Stimulated activated naive CD8-positive, alpha-beta T cell treated with anti-CD3 and anti-CD28 coated beads, Interleukin-15, Interleukin-2, amounts not matched to agents 100 ng/mL and 50 ng/mL, for 24 hours (primary cell): ENCODE measurements around the gene PITPNM1.
"Not testable (repeated sequence)": the region's sequence is repeated elsewhere in the genome, so short reads cannot be mapped to it uniquely, and the experiment has no call there.

Source experiments
- H3K27ac Mint-ChIP-seq: one replicate; pipeline ENCODE4 v1.8.0; 2021; ENCODE audit warnings: mild to moderate bottlenecking, mixed read lengths
- H3K27me3 Mint-ChIP-seq: one replicate; pipeline ENCODE4 v1.8.0; 2021; ENCODE audit warnings: mixed read lengths
- H3K36me3 Mint-ChIP-seq: one replicate; pipeline ENCODE4 v1.8.0; 2021; ENCODE audit warnings: low read depth, mixed read lengths
- H3K4me1 Mint-ChIP-seq: one replicate; pipeline ENCODE4 v1.8.0; 2021; ENCODE audit warnings: low read depth, mixed read lengths
- H3K4me3 Mint-ChIP-seq: one replicate; pipeline ENCODE4 v1.8.0; 2021; ENCODE audit warnings: mild to moderate bottlenecking, mixed read lengths
- H3K9me3 Mint-ChIP-seq: one replicate; pipeline ENCODE4 v1.8.0; 2021; ENCODE audit warnings: mixed read lengths

Gene PITPNM1

DNA sequence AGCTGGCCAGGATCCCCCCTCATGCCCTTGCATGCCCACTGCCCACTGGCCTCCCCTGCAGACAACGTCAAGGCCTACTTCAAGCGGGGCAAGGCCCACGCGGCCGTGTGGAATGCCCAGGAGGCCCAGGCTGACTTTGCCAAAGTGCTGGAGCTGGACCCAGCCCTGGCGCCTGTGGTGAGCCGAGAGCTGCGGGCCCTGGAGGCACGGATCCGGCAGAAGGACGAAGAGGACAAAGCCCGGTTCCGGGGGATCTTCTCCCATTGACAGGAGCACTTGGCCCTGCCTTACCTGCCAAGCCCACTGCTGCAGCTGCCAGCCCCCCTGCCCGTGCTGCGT, 14.5 kb downstream of the PITPNM1 start:
- Mint-ChIP-seq H3K4me1 (peaks cover 39% of the 10 kb centered on the region), H3K27ac (peak overlapping the region; percentile 52), H3K36me3 (peaks cover 31% of the 10 kb centered on the region), H3K9me3 (no peaks in the 10 kb centered on the region), H3K4me3 (no peak overlapping the region), H3K27me3 (no peaks in the 10 kb centered on the region)

DNA sequence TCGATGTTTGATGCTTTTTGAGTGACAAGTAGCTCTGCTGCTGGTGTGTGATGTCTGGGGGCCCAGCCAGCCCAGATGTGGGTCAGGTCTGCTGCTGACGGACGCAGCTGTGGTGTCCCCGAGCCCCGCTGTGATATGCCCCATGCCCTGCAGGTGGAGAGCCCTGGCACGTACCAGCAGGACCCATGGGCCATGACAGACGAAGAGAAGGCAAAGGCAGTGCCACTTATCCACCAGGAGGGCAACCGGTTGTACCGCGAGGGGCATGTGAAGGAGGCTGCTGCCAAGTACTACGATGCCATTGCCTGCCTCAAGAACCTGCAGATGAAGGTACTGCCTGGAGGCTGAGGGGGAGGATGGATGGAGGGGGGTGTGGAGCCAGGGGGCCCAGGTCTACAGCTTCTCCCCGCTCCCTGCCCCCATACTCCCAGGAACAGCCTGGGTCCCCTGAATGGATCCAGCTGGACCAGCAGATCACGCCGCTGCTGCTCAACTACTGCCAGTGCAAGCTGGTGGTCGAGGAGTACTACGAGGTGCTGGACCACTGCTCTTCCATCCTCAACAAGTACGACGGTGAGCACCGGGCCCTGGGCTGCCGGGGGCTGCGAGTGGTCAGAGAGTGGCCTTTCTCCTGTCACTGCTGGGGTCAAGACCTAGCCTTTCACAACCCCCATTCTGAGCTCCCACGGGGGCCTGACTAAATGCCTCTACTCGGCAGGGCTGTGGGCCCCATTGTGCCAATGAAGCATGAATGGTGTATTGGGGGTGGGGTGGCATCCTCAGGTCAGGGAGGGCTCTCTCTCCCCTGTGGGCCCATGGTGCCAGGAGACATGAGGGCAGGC, 15.1 kb downstream of the PITPNM1 start:
- Mint-ChIP-seq H3K36me3 (peaks cover 33% of the 10 kb centered on the region), H3K27ac (peak overlapping the region; percentile 87), H3K4me1 (peaks cover 44% of the 10 kb centered on the region), H3K27me3 (no peaks in the 10 kb centered on the region), H3K4me3 (peak overlapping the region; percentile 41), H3K9me3 (no peaks in the 10 kb centered on the region)

DNA sequence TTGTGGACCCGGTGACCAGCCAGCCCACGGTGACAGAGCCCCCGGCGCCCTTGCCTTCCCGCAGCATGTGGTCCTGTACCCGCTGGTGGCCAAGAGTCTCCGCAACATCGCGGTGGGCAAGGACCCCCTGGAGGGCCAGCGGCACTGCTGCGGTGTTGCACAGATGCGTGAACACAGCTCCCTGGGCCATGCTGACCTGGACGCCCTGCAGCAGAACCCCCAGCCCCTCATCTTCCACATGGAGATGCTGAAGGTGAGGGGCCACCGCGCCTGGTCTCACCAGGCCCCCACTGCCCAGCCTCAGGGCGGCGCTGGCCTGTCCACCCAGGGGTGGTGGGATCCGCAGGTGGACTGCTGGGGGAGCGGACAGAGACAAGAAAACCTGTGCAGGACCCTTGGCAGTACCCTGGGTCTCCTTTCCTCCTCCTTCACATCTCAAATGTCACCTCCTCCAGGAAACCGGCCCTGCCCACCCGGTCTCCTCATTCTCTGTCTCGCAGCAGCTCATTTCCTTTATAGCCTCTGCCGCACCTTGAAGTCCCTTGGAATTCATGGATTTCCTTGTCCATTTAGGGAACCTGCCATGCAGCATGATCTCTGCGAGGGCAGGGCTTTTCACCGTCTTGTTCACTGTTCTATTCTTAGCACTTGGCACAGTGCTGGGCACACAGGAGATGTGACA, 15.8 kb downstream of the PITPNM1 start:
- no peaks in the 10 kb centered on the region for H3K27me3 Mint-ChIP-seq
- H3K4me3 Mint-ChIP-seq: peak overlapping the region; percentile 41
- H3K4me1 Mint-ChIP-seq: peaks cover 51% of the 10 kb centered on the region
- peaks cover 39% of the 10 kb centered on the region for H3K36me3 Mint-ChIP-seq
- no peaks in the 10 kb centered on the region for H3K9me3 Mint-ChIP-seq
- peak overlapping the region; percentile 87 for H3K27ac Mint-ChIP-seq

DNA sequence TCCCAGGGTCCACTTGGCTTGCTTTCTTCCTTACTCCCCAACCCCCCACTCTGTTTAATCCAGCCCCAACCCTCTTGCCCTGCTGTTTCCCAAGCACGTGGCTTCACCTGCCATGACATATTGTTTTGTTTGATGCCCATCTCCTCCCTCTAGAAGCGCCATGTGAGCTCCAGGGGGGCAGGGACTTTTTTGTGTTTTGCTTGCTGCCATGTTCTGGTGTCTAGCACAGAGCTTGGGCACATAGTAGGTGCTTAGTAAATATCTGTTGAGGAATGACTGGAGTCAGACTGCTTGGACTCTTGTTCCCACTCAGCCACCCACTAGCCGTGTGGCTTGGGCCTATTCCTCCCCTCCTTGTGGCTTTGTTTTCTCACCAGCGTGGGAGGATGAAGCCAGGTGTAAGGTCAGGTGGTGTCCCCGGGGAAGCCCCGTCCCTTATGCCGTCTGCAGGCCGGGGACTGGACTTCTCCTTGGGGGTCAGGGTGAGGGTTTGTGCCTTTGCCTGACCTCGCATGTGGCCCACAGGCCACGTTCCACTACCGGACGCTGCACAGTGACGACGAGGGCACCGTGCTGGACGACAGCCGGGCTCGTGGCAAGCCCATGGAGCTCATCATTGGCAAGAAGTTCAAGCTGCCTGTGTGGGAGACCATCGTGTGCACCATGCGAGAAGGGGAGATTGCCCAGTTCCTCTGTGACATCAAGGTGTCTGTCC, 18.5 kb downstream of the PITPNM1 start:
- Mint-ChIP-seq H3K9me3 (no peaks in the 10 kb centered on the region), H3K4me3 (peak overlapping the region; percentile 90), H3K27ac (peak overlapping the region; percentile 92), H3K27me3 (no peaks in the 10 kb centered on the region), H3K4me1 (peaks cover 73% of the 10 kb centered on the region), H3K36me3 (peaks cover 47% of the 10 kb centered on the region)

DNA sequence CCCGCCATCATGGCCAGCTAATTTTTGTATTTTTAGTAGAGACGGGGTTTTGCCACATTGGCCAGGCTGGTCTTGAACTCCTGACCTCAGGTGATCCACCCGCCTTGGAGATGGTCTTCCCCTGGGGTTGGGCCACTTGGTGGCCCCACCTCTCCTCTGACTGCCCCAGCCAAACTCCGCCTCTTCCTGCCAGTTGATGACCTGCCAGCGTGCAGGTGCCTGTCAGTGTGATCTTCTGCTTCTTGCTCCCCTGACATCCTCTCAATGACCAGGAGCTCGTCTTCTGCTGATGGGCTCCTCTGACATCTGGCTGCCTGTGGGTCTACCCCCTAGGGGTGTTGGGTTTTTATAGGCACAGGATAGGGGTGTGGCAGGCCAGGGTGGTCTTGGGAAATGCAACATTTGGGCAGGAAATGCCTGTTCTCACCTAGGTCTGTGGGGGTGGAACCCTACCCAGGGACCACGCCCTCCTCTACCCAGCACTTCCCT, 19.2 kb downstream of the PITPNM1 start:
- Mint-ChIP-seq H3K4me3 (peak overlapping the region; percentile 90), H3K36me3 (peaks cover 45% of the 10 kb centered on the region), H3K27ac (peak overlapping the region; percentile 92), H3K4me1 (peaks cover 73% of the 10 kb centered on the region)
- not testable (repeated sequence) for H3K27me3 Mint-ChIP-seq, H3K9me3 Mint-ChIP-seq

DNA sequence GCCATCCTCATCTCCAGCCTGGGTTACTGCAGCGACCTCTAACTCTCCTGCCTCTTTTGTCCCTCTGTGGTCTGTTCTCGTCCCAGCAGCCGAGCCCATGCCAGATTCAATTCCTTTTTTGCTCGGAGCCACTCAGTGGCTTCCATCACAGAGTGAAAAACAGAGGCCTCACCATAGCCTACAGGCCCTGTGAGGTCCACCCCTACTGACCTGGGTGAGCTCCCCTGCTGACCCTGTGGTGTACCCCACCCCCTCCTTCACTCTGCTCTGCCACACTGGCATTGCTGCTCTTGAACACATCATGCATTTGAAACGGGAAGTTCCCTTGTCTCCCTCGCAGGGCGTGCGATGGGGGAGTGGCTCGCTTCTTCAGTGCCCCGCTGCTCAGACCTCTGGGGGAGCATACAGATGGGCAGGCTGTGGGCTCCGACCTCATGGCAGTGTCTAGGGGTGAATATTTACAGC, 20.3 kb downstream of the PITPNM1 start:
- H3K4me1 Mint-ChIP-seq: peaks cover 72% of the 10 kb centered on the region
- H3K36me3 Mint-ChIP-seq: peaks cover 41% of the 10 kb centered on the region
- peak overlapping the region; percentile 90 for H3K4me3 Mint-ChIP-seq
- peak overlapping the region; percentile 99 for H3K27ac Mint-ChIP-seq
- H3K27me3 Mint-ChIP-seq: no peaks in the 10 kb centered on the region
- no peaks in the 10 kb centered on the region for H3K9me3 Mint-ChIP-seq

DNA sequence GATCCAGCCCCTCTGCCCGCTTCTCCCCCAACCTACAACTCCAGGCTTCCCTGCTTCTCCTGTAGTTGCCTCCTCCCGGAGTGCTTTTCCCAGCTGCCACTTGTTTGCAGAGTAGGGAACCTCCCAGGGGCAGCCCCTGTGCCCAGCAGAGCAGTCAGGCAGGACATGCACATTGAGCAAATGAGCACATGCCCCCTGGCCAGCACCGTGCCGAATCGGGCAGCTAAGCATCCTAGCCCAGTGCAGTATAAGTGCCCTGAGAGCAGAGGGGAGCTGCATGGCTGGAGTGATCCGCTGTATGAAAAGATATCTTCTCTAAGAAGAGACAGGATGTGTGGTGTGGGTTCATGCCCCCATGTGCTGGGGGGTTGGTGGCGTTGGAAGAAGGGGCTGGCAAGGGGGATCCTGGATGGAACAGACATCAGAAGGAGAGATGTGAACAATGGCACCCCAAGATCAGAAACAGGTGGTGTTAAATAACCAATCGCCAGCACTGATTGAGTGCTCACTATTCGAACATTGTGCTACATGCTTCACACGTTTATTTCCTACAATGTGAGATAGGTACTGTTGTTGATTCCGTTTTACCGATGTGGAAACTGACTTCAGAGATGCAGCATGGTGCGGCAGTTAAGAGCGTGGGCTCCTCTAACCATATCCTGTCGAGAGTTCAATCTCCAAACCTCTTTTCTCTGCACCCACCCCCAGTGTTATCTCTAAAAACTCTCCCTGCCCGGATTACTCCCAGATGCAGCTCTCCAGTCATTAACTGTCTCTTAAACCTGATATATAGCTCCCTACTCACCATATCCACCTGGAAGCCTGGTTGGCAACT, 21.1 kb downstream of the PITPNM1 start:
- peak overlapping the region; percentile 99 for H3K27ac Mint-ChIP-seq
- H3K4me1 Mint-ChIP-seq: peaks cover 67% of the 10 kb centered on the region
- peak overlapping the region; percentile 90 for H3K4me3 Mint-ChIP-seq
- H3K9me3 Mint-ChIP-seq: no peaks in the 10 kb centered on the region
- peaks cover 36% of the 10 kb centered on the region for H3K36me3 Mint-ChIP-seq
- H3K27me3 Mint-ChIP-seq: no peaks in the 10 kb centered on the region

DNA sequence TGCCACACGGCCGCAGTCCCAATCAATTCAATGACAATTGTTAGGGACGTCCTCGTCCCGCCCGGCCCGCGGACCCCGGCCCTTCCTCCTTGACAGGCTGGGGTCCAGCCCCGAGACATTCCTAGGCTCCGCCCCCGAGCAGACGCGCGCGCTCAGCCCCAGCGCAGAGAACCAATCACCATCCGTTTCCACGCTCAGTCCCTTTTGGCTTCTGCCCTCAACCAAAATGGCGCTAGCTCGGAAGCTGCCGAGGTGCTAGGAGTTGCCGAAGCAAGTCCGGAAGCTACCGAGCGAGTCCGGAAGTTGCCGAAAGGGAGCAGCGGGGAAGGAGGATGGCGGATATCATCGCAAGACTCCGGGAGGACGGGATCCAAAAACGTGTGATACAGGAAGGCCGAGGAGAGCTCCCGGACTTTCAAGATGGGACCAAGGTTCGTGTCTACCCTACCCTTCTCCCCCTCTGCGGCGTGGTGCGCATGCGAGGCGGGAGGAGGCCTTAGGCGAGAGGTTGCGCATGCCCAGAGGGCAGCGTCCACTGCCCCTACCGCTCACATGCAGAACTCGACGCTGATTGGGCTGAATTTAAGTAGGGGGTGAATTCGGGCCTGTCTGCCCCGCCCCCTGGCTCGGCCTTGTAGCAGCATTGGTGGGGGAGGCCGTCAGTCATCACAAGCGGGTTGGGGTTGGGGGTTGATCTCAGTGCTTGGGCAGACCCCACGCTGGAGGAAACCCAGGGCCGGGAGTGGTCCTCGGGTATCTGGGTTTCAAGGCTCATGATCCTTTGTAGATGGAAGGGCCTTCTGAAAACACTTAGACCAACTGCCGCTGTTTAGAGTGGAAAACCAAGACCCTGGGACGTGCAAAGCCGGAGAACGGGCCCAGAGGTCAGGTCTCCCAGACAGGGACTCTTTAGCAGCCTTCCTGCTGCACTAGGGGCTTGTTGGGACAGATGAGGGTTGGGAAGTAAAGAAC, 22.1 kb downstream of the PITPNM1 start, which contains the start of gene AIP:
Gene AIP, plus strand, starts transcription at position 200 of the 972 bp plus-strand sequence. Its CDS starts 133 bp downstream, at position 333.
- H3K4me3 Mint-ChIP-seq: peak within 1 kb of the TSS; percentile 90
- peaks cover 36% of the 10 kb centered on the region for H3K36me3 Mint-ChIP-seq
- H3K27me3 Mint-ChIP-seq: no peaks in the 10 kb centered on the region
- no peaks in the 10 kb centered on the region for H3K9me3 Mint-ChIP-seq
- H3K27ac Mint-ChIP-seq: peak within 1 kb of the TSS; percentile 99
- H3K4me1 Mint-ChIP-seq: peaks cover 58% of the 10 kb centered on the region

DNA sequence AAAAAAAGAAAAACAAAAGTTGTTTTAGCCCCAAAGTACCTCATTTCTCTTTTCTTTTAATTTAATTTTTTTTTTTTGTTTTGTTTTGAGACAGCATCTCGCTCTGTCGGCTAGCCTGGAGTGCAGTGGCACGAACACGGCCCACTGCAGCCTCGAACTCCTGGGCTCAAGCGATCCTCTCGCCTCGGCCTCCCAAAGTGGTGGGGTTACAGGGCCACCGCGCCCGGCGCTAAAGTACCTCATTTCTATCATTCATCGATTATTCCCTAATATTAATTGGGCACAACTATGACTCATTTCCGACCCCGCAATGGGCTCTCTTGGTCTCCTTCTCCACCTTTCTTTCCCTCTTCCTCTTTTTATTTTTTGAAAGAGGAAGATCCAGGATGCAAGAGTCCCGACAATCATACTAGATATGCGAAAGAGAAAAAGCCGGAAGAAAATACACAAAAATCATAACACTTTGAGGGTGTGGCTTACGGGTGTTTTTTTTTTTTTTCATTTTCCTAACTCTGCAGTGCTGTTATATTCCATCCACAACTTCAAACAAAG, 22.8 kb downstream of the PITPNM1 start:
- Mint-ChIP-seq H3K4me3 (peak overlapping the region; percentile 90), H3K27ac (peak overlapping the region; percentile 99), H3K4me1 (peaks cover 50% of the 10 kb centered on the region), H3K9me3 (no peaks in the 10 kb centered on the region), H3K27me3 (no peaks in the 10 kb centered on the region), H3K36me3 (peaks cover 28% of the 10 kb centered on the region)

DNA sequence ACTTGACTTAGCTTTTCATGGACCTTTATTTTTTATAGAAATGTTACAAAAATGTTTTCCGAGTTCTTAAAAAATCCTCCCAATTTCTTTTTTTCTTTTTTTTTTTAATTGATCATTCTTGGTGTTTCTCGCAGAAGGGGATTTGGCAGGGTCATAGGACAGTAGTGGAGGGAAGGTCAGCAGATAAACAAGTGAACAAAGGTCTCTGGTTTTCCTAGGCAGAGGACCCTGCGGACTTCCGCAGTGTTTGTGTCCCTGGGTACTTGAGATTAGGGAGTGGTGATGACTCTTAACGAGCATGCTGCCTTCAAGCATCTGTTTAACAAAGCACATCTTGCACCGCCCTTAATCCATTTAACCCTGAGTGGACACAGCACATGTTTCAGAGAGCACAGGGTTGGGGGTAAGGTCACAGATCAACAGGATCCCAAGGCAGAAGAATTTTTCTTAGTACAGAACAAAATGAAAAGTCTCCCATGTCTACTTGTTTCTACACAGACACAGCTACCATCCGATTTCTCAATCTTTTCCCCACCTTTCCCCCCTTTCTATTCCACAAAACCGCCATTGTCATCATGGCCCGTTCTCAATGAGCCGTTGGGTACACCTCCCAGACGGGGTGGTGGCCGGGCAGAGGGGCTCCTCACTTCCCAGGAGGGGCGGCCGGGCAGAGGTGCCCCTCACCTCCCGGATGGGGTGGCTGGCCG, 27.7 kb downstream of the PITPNM1 start:
- not testable (repeated sequence) for H3K27ac Mint-ChIP-seq, H3K27me3 Mint-ChIP-seq, H3K36me3 Mint-ChIP-seq, H3K4me3 Mint-ChIP-seq, H3K4me1 Mint-ChIP-seq, H3K9me3 Mint-ChIP-seq

DNA sequence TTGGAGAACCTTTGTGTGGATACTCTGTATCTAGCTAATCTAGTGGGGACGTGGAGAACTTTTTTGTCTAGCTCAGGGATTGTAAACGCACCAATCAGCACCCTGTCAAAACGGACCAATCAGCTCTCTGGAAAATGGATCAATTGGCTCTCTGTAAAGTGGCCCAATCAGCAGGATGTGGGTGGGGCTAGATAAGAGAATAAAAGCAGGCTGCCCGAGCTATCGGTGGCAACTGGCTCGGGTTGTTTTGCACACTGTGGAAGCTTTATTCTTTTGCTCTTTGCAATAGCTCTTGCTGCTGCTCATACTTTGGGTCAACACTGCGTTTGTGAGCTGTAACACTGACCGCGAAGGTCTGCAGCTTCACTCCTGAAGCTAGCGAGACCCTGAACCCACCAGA, 28.5 kb downstream of the PITPNM1 start:
- H3K4me1 Mint-ChIP-seq, H3K36me3 Mint-ChIP-seq, H3K27ac Mint-ChIP-seq, H3K9me3 Mint-ChIP-seq, H3K27me3 Mint-ChIP-seq, H3K4me3 Mint-ChIP-seq: not testable (repeated sequence)

DNA sequence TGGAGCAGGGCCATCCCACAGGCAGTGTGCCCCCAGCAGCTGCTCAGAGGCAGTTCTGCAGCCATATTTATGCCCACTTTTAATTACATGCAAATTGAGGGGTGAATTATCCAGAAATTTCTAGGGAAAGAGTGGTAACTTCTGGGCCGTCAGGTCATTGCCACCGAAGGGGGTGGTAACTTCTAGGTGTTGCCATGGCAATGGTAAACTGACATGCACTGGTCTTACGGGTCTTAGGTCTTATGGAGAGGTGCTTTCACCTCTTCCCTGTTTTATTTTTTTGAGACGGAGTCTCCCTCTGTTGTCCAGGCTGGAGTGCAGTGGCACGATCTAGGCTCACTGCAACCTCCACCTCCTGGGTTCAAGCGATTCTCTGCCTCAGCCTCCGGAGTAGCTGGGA, 32.3 kb downstream of the PITPNM1 start:
- H3K4me3 Mint-ChIP-seq: no peak overlapping the region
- H3K36me3 Mint-ChIP-seq: no peaks in the 10 kb centered on the region
- peaks cover 10% of the 10 kb centered on the region for H3K4me1 Mint-ChIP-seq
- no peaks in the 10 kb centered on the region for H3K27me3 Mint-ChIP-seq
- H3K9me3 Mint-ChIP-seq: no peaks in the 10 kb centered on the region
- H3K27ac Mint-ChIP-seq: no peak overlapping the region
